Stimulated activated naive CD8-positive, alpha-beta T cell treated with anti-CD3 and anti-CD28 coated beads, Interleukin-15, Interleukin-2, amounts not matched to agents 100 ng/mL and 50 ng/mL, for 24 hours (primary cell): ENCODE data around the gene MLLT6.

Experiments used
- H3K27ac Mint-ChIP-seq: one replicate; pipeline ENCODE4 v1.8.0; 2021; ENCODE audit warnings: mild to moderate bottlenecking, mixed read lengths
- H3K27me3 Mint-ChIP-seq: one replicate; pipeline ENCODE4 v1.8.0; 2021; ENCODE audit warnings: mixed read lengths
- H3K36me3 Mint-ChIP-seq: one replicate; pipeline ENCODE4 v1.8.0; 2021; ENCODE audit warnings: low read depth, mixed read lengths
- H3K4me1 Mint-ChIP-seq: one replicate; pipeline ENCODE4 v1.8.0; 2021; ENCODE audit warnings: low read depth, mixed read lengths
- H3K4me3 Mint-ChIP-seq: one replicate; pipeline ENCODE4 v1.8.0; 2021; ENCODE audit warnings: mild to moderate bottlenecking, mixed read lengths
- H3K9me3 Mint-ChIP-seq: one replicate; pipeline ENCODE4 v1.8.0; 2021; ENCODE audit warnings: mixed read lengths

MLLT6 gene

GRCh38 chr17:38735161-38735997 is 30.3 kb downstream of the MLLT6 start:
- Mint-ChIP-seq H3K4me1 (peaks cover 49% of the 10 kb centered on the region), H3K27ac (peak overlapping the region; percentile 92), H3K36me3 (peaks cover 14% of the 10 kb centered on the region), H3K9me3 (no peaks in the 10 kb centered on the region), H3K4me3 (no peak overlapping the region), H3K27me3 (no peaks in the 10 kb centered on the region)

GRCh38 chr17:38738007-38738662 is 33.1 kb downstream of the MLLT6 start:
- H3K27me3 Mint-ChIP-seq = peaks cover 8% of the 10 kb centered on the region
- H3K9me3 Mint-ChIP-seq = no peaks in the 10 kb centered on the region
- H3K27ac Mint-ChIP-seq = no peak overlapping the region
- peaks cover 24% of the 10 kb centered on the region for H3K4me1 Mint-ChIP-seq
- H3K36me3 Mint-ChIP-seq = peaks cover 1% of the 10 kb centered on the region
- H3K4me3 Mint-ChIP-seq = no peak overlapping the region

GRCh38 chr17:38738686-38739085 is 33.6 kb downstream of the MLLT6 start:
- Mint-ChIP-seq H3K9me3 (no peaks in the 10 kb centered on the region), H3K4me1 (peaks cover 19% of the 10 kb centered on the region), H3K4me3 (no peak overlapping the region), H3K36me3 (no peaks in the 10 kb centered on the region), H3K27me3 (peaks cover 8% of the 10 kb centered on the region), H3K27ac (no peak overlapping the region)

GRCh38 chr17:38739305-38739704 is 34.2 kb downstream of the MLLT6 start:
- H3K9me3 Mint-ChIP-seq = no peaks in the 10 kb centered on the region
- H3K27me3 Mint-ChIP-seq = peaks cover 8% of the 10 kb centered on the region
- H3K27ac Mint-ChIP-seq = no peak overlapping the region
- no peak overlapping the region for H3K4me3 Mint-ChIP-seq
- H3K36me3 Mint-ChIP-seq = no peaks in the 10 kb centered on the region
- peaks cover 13% of the 10 kb centered on the region for H3K4me1 Mint-ChIP-seq

GRCh38 chr17:38740044-38740443 is 35.0 kb downstream of the MLLT6 start:
- H3K4me1 Mint-ChIP-seq = peaks cover 5% of the 10 kb centered on the region
- H3K27me3 Mint-ChIP-seq = peaks cover 12% of the 10 kb centered on the region
- H3K9me3 Mint-ChIP-seq = no peaks in the 10 kb centered on the region
- no peak overlapping the region for H3K4me3 Mint-ChIP-seq
- no peaks in the 10 kb centered on the region for H3K36me3 Mint-ChIP-seq
- H3K27ac Mint-ChIP-seq = no peak overlapping the region

- no peaks in the 10 kb centered on the region for H3K36me3 Mint-ChIP-seq
- peaks cover under 1% of the 10 kb centered on the region for H3K4me1 Mint-ChIP-seq
- H3K4me3 Mint-ChIP-seq = no peak overlapping the region
- H3K9me3 Mint-ChIP-seq = no peaks in the 10 kb centered on the region
- no peak overlapping the region for H3K27ac Mint-ChIP-seq
- H3K27me3 Mint-ChIP-seq = peaks cover 15% of the 10 kb centered on the region
These were observed 35.7 kb downstream of the MLLT6 start for GRCh38 chr17:38740806-38741205.

- Mint-ChIP-seq H3K27me3 (peaks cover 22% of the 10 kb centered on the region), H3K9me3 (no peaks in the 10 kb centered on the region), H3K4me3 (no peak overlapping the region), H3K27ac (no peak overlapping the region), H3K36me3 (no peaks in the 10 kb centered on the region), H3K4me1 (peaks cover 7% of the 10 kb centered on the region)
These were observed 36.4 kb downstream of the MLLT6 start for GRCh38 chr17:38741461-38741860.

GRCh38 chr17:38741921-38742410 is 36.9 kb downstream of the MLLT6 start:
- no peak overlapping the region for H3K4me3 Mint-ChIP-seq
- no peak overlapping the region for H3K27ac Mint-ChIP-seq
- peaks cover 27% of the 10 kb centered on the region for H3K27me3 Mint-ChIP-seq
- H3K9me3 Mint-ChIP-seq = no peaks in the 10 kb centered on the region
- peaks cover 12% of the 10 kb centered on the region for H3K4me1 Mint-ChIP-seq
- H3K36me3 Mint-ChIP-seq = no peaks in the 10 kb centered on the region

GRCh38 chr17:38742411-38743308 is 37.6 kb downstream of the MLLT6 start:
- Mint-ChIP-seq H3K4me1 (peaks cover 12% of the 10 kb centered on the region), H3K36me3 (no peaks in the 10 kb centered on the region), H3K4me3 (no peak overlapping the region), H3K9me3 (no peaks in the 10 kb centered on the region), H3K27me3 (peaks cover 27% of the 10 kb centered on the region), H3K27ac (no peak overlapping the region)

GRCh38 chr17:38743556-38744171 is 38.6 kb downstream of the MLLT6 start:
- H3K4me1 Mint-ChIP-seq = peaks cover 12% of the 10 kb centered on the region
- H3K4me3 Mint-ChIP-seq = no peak overlapping the region
- H3K9me3 Mint-ChIP-seq = no peaks in the 10 kb centered on the region
- peaks cover 27% of the 10 kb centered on the region for H3K27me3 Mint-ChIP-seq
- H3K27ac Mint-ChIP-seq = no peak overlapping the region
- H3K36me3 Mint-ChIP-seq = no peaks in the 10 kb centered on the region

- Mint-ChIP-seq H3K9me3 (no peaks in the 10 kb centered on the region), H3K4me1 (peaks cover 25% of the 10 kb centered on the region), H3K27ac (no peak overlapping the region), H3K4me3 (no peak overlapping the region), H3K27me3 (peaks cover 40% of the 10 kb centered on the region), H3K36me3 (no peaks in the 10 kb centered on the region)
These were observed 40.5 kb downstream of the MLLT6 start for GRCh38 chr17:38745545-38745944.

GRCh38 chr17:38746004-38746848 is 41.2 kb downstream of the MLLT6 start:
- Mint-ChIP-seq H3K4me1 (peaks cover 31% of the 10 kb centered on the region), H3K27ac (no peak overlapping the region), H3K36me3 (no peaks in the 10 kb centered on the region), H3K27me3 (peaks cover 43% of the 10 kb centered on the region), H3K4me3 (peak overlapping the region; percentile 63), H3K9me3 (no peaks in the 10 kb centered on the region)

- Mint-ChIP-seq H3K27me3 (peaks cover 48% of the 10 kb centered on the region), H3K4me1 (peaks cover 39% of the 10 kb centered on the region), H3K36me3 (no peaks in the 10 kb centered on the region), H3K4me3 (peak overlapping the region; percentile 63), H3K9me3 (no peaks in the 10 kb centered on the region), H3K27ac (no peak overlapping the region)
These were observed 41.9 kb downstream of the MLLT6 start for GRCh38 chr17:38746849-38747462.
